Right lung (tissue), 5 donors: ENCODE data around the gene EIF3J. TPM values are rescaled to one million over a fixed set of nuclear protein-coding genes. Genes with fewer than 3 reads are reported as not detected.

Experiments
- DNase-seq, 2 donors: peaks; one replicate each; pipeline ENCODE4 v3.0.0-alpha.2; 2013
- polyA plus RNA-seq, 5 donors: library from polyadenylated mRNA; unstranded; fragments of 120-200 nt; gene quantifications; one replicate each; pipeline versions ENCODE4 v1.2.1 to v1.2.3, GENCODE V29; 2013; ENCODE audit warnings: inconsistent platforms in 1 of 5, low replicate concordance in 1 of 5; ENCODE audit not compliant: insufficient read length in 5 of 5, insufficient read depth in 1 of 5

The EIF3J gene
- polyA plus RNA-seq, 5 donors, result 80.9 to 99.0 (median 95.2) TPM

GRCh38 chr15:44585633-44586032 is 48.7 kb downstream of the EIF3J start:
- DNase-seq, result no peak

GRCh38 chr15:44588541-44588940 is 51.6 kb downstream of the EIF3J start:
- no peak for DNase-seq

GRCh38 chr15:44591326-44591725 is 54.4 kb downstream of the EIF3J start:
- DNase-seq, result no peak

GRCh38 chr15:44593042-44593736 is 56.2 kb downstream of the EIF3J start:
- no peak for DNase-seq

- no peak for DNase-seq
These were observed 58.3 kb downstream of the EIF3J start for GRCh38 chr15:44595246-44595645.

GRCh38 chr15:44595656-44596510 is 58.9 kb downstream of the EIF3J start:
- DNase-seq, result no peak

- DNase-seq, result no peak
These were observed 59.6 kb downstream of the EIF3J start for GRCh38 chr15:44596511-44597010.

- DNase-seq, result no peak
These were observed 61.1 kb downstream of the EIF3J start for GRCh38 chr15:44598066-44598465.

GRCh38 chr15:44598892-44599291 is 61.9 kb downstream of the EIF3J start:
- no peak for DNase-seq

GRCh38 chr15:44603126-44603525 is 66.2 kb downstream of the EIF3J start:
- DNase-seq, result no peak

GRCh38 chr15:44606740-44607139 is 69.8 kb downstream of the EIF3J start:
- no peak for DNase-seq

Other genes starting within 250 kb of the EIF3J start
- 100 to 1,000 TPM in 2 of 5 donors, 10 to 100 TPM in 3; 70.6 to 111 (median 89.5) TPM for gene GOLM2, start 248.4 kb upstream of the EIF3J start, polyA plus RNA-seq
- gene CTDSPL2, start 109.5 kb upstream of the EIF3J start, polyA plus RNA-seq, result 10 to 100 TPM; 43.5 to 80.6 (median 75.4) TPM
- gene SPG11, start 126.5 kb downstream of the EIF3J start, polyA plus RNA-seq, result 10 to 100 TPM; 73.3 to 87.4 (median 79.5) TPM
- gene PATL2, start 174.2 kb downstream of the EIF3J start, polyA plus RNA-seq, result 1 to 10 TPM in 4 of 5 donors, under 1 TPM in 1; 0.68 to 1.6 (median 1.2) TPM
- gene B2M, start 174.4 kb downstream of the EIF3J start, polyA plus RNA-seq, result 1,000 to 10,000 TPM; 1,333 to 1,801 (median 1,405) TPM
- 10 to 100 TPM; 19.9 to 28.4 (median 22.6) TPM for gene TRIM69, start 199.4 kb downstream of the EIF3J start, polyA plus RNA-seq